Activated CD8-positive, alpha-beta memory T cell treated with anti-CD3 and anti-CD28 coated beads for 1 hour (primary cell): ENCODE measurements around the gene NDUFB11.

Experiments used
- DNase-seq, 2 donors: peaks; one replicate each; pipeline ENCODE4 v3.0.0-alpha.2; 2020; ENCODE audit warnings: low read depth in 1 of 2; ENCODE audit errors: extremely low read depth in 1 of 2

Gene NDUFB11

GRCh38 chrX:47093248-47093647 is 51.3 kb downstream of the NDUFB11 start:
- DNase-seq, result no peak
